Liver (tissue), 9 donors: ENCODE data around the gene HYOU1. TPM values are rescaled to one million over a fixed set of nuclear protein-coding genes. Genes with fewer than 3 reads are reported as not detected.

ENCODE experiments used
- DNase-seq: peaks from one replicate; pipeline ENCODE4 v3.0.0-alpha.2; 2017; ENCODE audit warnings: low spot score
- H3K27ac ChIP-seq, 2 donors: one replicate each; pipeline ENCODE4 v1.7.0; 2013; ENCODE audit warnings: inconsistent platforms in 2 of 2, low read length in 2 of 2, control low read depth in 1 of 2, low read depth in 1 of 2, mild to moderate bottlenecking in 1 of 2
- H3K27me3 ChIP-seq, 4 donors: one replicate each; pipeline versions ENCODE4 v1.6.1 to v1.7.0; 2013; ENCODE audit warnings: low read length in 3 of 4, inconsistent platforms in 1 of 4, mild to moderate bottlenecking in 1 of 4, moderate library complexity in 1 of 4; ENCODE audit not compliant: control insufficient read depth in 4 of 4, insufficient read depth in 4 of 4
- H3K36me3 ChIP-seq, 4 donors: one replicate each; pipeline versions ENCODE4 v1.6.1 to v1.7.0; 2013; ENCODE audit warnings: low read length in 3 of 4, mild to moderate bottlenecking in 3 of 4, low read depth in 1 of 4, moderate library complexity in 1 of 4; ENCODE audit not compliant: control insufficient read depth in 4 of 4, insufficient read depth in 3 of 4
- H3K4me1 ChIP-seq, 4 donors: one replicate each; pipeline versions ENCODE4 v1.6.1 to v1.7.0; 2013; ENCODE audit warnings: low read length in 3 of 4, mild to moderate bottlenecking in 3 of 4, moderate library complexity in 1 of 4; ENCODE audit not compliant: control insufficient read depth in 4 of 4, insufficient read depth in 4 of 4
- H3K4me3 ChIP-seq, 3 donors: one replicate each; pipeline versions ENCODE4 v1.6.1 to v1.7.0; 2013; ENCODE audit warnings: low read length in 3 of 3, control low read depth in 1 of 3, low read depth in 1 of 3, mild to moderate bottlenecking in 1 of 3
- H3K9ac ChIP-seq, 2 donors: one replicate each; pipeline ENCODE4 v1.7.0; 2013; ENCODE audit warnings: low read length in 2 of 2, mild to moderate bottlenecking in 2 of 2, moderate library complexity in 2 of 2, control low read depth in 1 of 2, low read depth in 1 of 2
- H3K9me3 ChIP-seq, 4 donors: one replicate each; pipeline versions ENCODE4 v1.6.1 to v1.7.0; 2013; ENCODE audit warnings: low read length in 3 of 4; ENCODE audit not compliant: control insufficient read depth in 4 of 4
- ATF3 ChIP-seq: IDR thresholded peaks from 2 replicates; pipeline ENCODE4 v1.6.1; 2016; ENCODE audit warnings: antibody characterized with exemption
- CTCF ChIP-seq: fragments of 150-350 bp; IDR thresholded peaks from 2 replicates; pipeline ENCODE4 v1.5.1; 2017; ENCODE audit warnings: improper control_type of control experiment, low read depth, low read length; ENCODE audit not compliant: missing input control
- EGR1 ChIP-seq, 2 donors: IDR thresholded peaks; 2 replicates each; pipeline ENCODE4 v1.6.1; 2016 to 2018; ENCODE audit warnings: antibody characterized with exemption in 2 of 2, low read depth in 2 of 2
- FOXA1 ChIP-seq: IDR thresholded peaks from 2 replicates; pipeline ENCODE4 v1.6.1; 2016; ENCODE audit warnings: antibody characterized with exemption
- FOXA2 ChIP-seq: IDR thresholded peaks from 2 replicates; pipeline ENCODE4 v1.6.1; 2016; ENCODE audit warnings: antibody characterized with exemption
- GABPA ChIP-seq, 2 donors: IDR thresholded peaks in 1 of 2; conservative IDR thresholded peaks in 1 of 2; 2 replicates each; pipeline ENCODE4 v1.6.1; 2016; ENCODE audit warnings: antibody characterized with exemption in 2 of 2, mild to moderate bottlenecking in 1 of 2, moderate library complexity in 1 of 2
- HNF4A ChIP-seq, 2 donors: conservative IDR thresholded peaks; 2 replicates each; pipeline ENCODE4 v1.6.1; 2016; ENCODE audit warnings: antibody characterized with exemption in 2 of 2, mild to moderate bottlenecking in 2 of 2
- HNF4G ChIP-seq: IDR thresholded peaks from 2 replicates; pipeline ENCODE4 v1.6.1; 2016; ENCODE audit warnings: antibody characterized with exemption
- JUND ChIP-seq, 2 donors: IDR thresholded peaks; 2 replicates each; pipeline ENCODE4 v1.6.1; 2016; ENCODE audit warnings: antibody characterized with exemption in 2 of 2
- NR2F2 ChIP-seq: IDR thresholded peaks from 2 replicates; pipeline ENCODE4 v1.6.1; 2016; ENCODE audit warnings: antibody characterized with exemption
- RAD21 ChIP-seq, 2 donors: IDR thresholded peaks; 2 replicates each; pipeline ENCODE4 v1.6.1; 2016; ENCODE audit warnings: antibody characterized with exemption in 2 of 2, mild to moderate bottlenecking in 2 of 2
- REST ChIP-seq: IDR thresholded peaks from 2 replicates; pipeline ENCODE4 v1.6.1; 2016; ENCODE audit warnings: antibody characterized with exemption, mild to moderate bottlenecking
- RXRA ChIP-seq, 2 donors: IDR thresholded peaks; 2 replicates each; pipeline ENCODE4 v1.6.1; 2017 to 2018; ENCODE audit warnings: antibody characterized with exemption in 2 of 2, mild to moderate bottlenecking in 1 of 2
- SP1 ChIP-seq: IDR thresholded peaks from 2 replicates; pipeline ENCODE4 v1.6.1; 2018; ENCODE audit warnings: antibody characterized with exemption, mild to moderate bottlenecking
- TAF1 ChIP-seq: conservative IDR thresholded peaks from 2 replicates; pipeline ENCODE4 v1.6.1; 2016; ENCODE audit warnings: antibody characterized with exemption, mild to moderate bottlenecking
- YY1 ChIP-seq: IDR thresholded peaks from 2 replicates; pipeline ENCODE4 v1.6.1; 2016; ENCODE audit warnings: antibody characterized with exemption, mild to moderate bottlenecking
- ZBTB33 ChIP-seq: IDR thresholded peaks from 2 replicates; pipeline ENCODE4 v1.6.1; 2016; ENCODE audit warnings: antibody characterized with exemption
- WGBS: extraction: QIAGEN DNeasy Blood & Tissue Kit; methylation state at CpG from one replicate; pipeline ENCODE4 v1.1.7; 2013; 5-methylcytosine and 5-hydroxymethylcytosine counted together
- polyA plus RNA-seq, 2 donors: library from polyadenylated mRNA; stranded (reverse) in 1 of 2; unstranded in 1 of 2; fragments of 200-250 nt in 1 of 2; fragments of >200 nt in 1 of 2; fragmentation: Nextera tagmentation in 1 of 2; extraction: Ambion mirVana in 1 of 2; gene quantifications; one replicate each; pipeline versions ENCODE4 v1.2.1 to v1.2.3, GENCODE V29; 2013 to 2015
- total RNA-seq, 2 donors: library from RNA; depleted of rRNA; stranded (reverse); fragments of >200 nt; gene quantifications; one replicate each; pipeline ENCODE4 v1.2.3, GENCODE V29; 2014
- donor health status: healthy.
- donor health status: healthy.
- donor health status: healthy.
- donor health status: healthy.
- donor health status: healthy.

Gene HYOU1
- total and polyA plus RNA-seq, 4 donors = 41.6 to 270 (median 119) TPM

- Histone ChIP-seq H3K9ac (peak overlapping the region; percentile 21 to 69), H3K36me3 (peaks cover 5 to 18% (median 15%) of the 10 kb centered on the region in 4 donors), H3K9me3 (no peaks in the 10 kb centered on the region), H3K27ac (peak overlapping the region; percentile 92 to 97), H3K4me3 (peak overlapping the region in 2 of 3 donors; percentile 67 to 86), H3K4me1 (peaks cover 19 to 85% (median 63%) of the 10 kb centered on the region in 4 donors), H3K27me3 (no peaks in the 10 kb centered on the region)
- TF ChIP-seq HNF4A (conservative IDR thresholded peaks at IDR 0.05) = no peak
- TF ChIP-seq GABPA (IDR thresholded peaks at IDR 0.05 in 1 of 2, conservative IDR thresholded peaks at IDR 0.05 in 1 of 2) = no peak
- no peak for TF ChIP-seq ZBTB33
- no peak for TF ChIP-seq FOXA1
- no peak for TF ChIP-seq TAF1
- no peak for TF ChIP-seq SP1
- 73% methylated on average over 5 of the region's 5 CpGs for WGBS
- DNase-seq = no peak
Observed at GRCh38 chr11:119025541-119025940, 31.5 kb downstream of the HYOU1 start.

- H3K4me1 ChIP-seq = peaks cover 19 to 88% (median 66%) of the 10 kb centered on the region in 4 donors
- H3K36me3 ChIP-seq = peaks cover 5 to 18% (median 15%) of the 10 kb centered on the region in 4 donors
- 34% methylated on average over 5 of the region's 5 CpGs for WGBS
- H3K27ac ChIP-seq = peak overlapping the region; percentile 92 to 97
- no peaks in the 10 kb centered on the region for H3K9me3 ChIP-seq
- no peak for DNase-seq
- H3K4me3 ChIP-seq = peak overlapping the region in 1 of 3 donors; percentile 6
- peak overlapping the region in 1 of 2 donors; percentile 10 for H3K9ac ChIP-seq
- TF ChIP-seq HNF4G (no peak), RAD21 (IDR thresholded peaks at IDR 0.05) (no peak), FOXA1 (no peak), EGR1 (IDR thresholded peaks at IDR 0.05; ENCODE audit: low read depth in 2 of 2) (no peak), FOXA2 (no peak), SP1 (no peak), REST (no peak)
- no peaks in the 10 kb centered on the region for H3K27me3 ChIP-seq
Observed at GRCh38 chr11:119025099-119025473, 31.9 kb downstream of the HYOU1 start.

- Histone ChIP-seq H3K27me3 (no peaks in the 10 kb centered on the region), H3K4me3 (peak overlapping the region in 1 of 3 donors; percentile 6), H3K27ac (peak overlapping the region; percentile 92 to 97), H3K9ac (no peak overlapping the region), H3K9me3 (no peaks in the 10 kb centered on the region), H3K4me1 (peaks cover 19 to 89% (median 68%) of the 10 kb centered on the region in 4 donors), H3K36me3 (peaks cover 5 to 18% (median 15%) of the 10 kb centered on the region in 4 donors)
- 36% methylated on average over 15 of the region's 15 CpGs for WGBS
- DNase-seq = no peak
- TF ChIP-seq EGR1 (IDR thresholded peaks at IDR 0.05; ENCODE audit: low read depth in 2 of 2) = no peak
- TF ChIP-seq JUND (IDR thresholded peaks at IDR 0.05) = no peak
- peak; percentile 30 to 44 for TF ChIP-seq RXRA (IDR thresholded peaks at IDR 0.05)
- no peak for TF ChIP-seq FOXA1
- TF ChIP-seq NR2F2 = peak; percentile 94
- TF ChIP-seq ZBTB33 = no peak
- TF ChIP-seq CTCF = no peak
- peak; percentile 32 for TF ChIP-seq HNF4G
- TF ChIP-seq FOXA2 = no peak
- peak; percentile 54 for TF ChIP-seq SP1
- no peak for TF ChIP-seq YY1
- peak; percentile 80 to 84 for TF ChIP-seq HNF4A (conservative IDR thresholded peaks at IDR 0.05)
- no peak for TF ChIP-seq ATF3
- no peak for TF ChIP-seq GABPA (IDR thresholded peaks at IDR 0.05 in 1 of 2, conservative IDR thresholded peaks at IDR 0.05 in 1 of 2)
Observed at GRCh38 chr11:119024430-119025098, 32.4 kb downstream of the HYOU1 start.
